Naive thymus-derived CD4-positive, alpha-beta T cell (primary cell): Measurements from ENCODE around the gene RANBP1. TPM values are rescaled to one million over a fixed set of nuclear protein-coding genes. Genes with fewer than 3 reads are reported as not detected.

ENCODE experiments used
- ATAC-seq: fragments of 150-1000 bp; cut with Tn5 transposase; 2 replicates; pipeline ENCODE4 v1.10.0; 2021; ENCODE audit warnings: mild to moderate bottlenecking, moderate library complexity
- CTCF ChIA-PET: fragments of 350-600 bp; sonication (Branson Sonifier 250); formaldehyde crosslinking; loops from one replicate; lab custom pipeline; 2021; ENCODE audit warnings: antibody characterized with exemption; lab: Charles Lee
- POLR2A ChIA-PET: fragments of 350-600 bp; sonication (Branson Sonifier 250); formaldehyde crosslinking; loops from one replicate; lab custom pipeline; 2021; ENCODE audit warnings: antibody characterized with exemption, inconsistent platforms; lab: Charles Lee
- DNase-seq, 9 donors: peaks; one replicate each; pipeline versions ENCODE4 v3.0.0 to v3.0.0-alpha.2; 2020 to 2022; ENCODE audit warnings: mixed read lengths in 1 of 9
- H3K27ac ChIP-seq: one replicate; pipeline ENCODE4 v1.7.0; 2013; ENCODE audit warnings: mild to moderate bottlenecking, low read depth, low read length, moderate library complexity
- H3K27me3 ChIP-seq, 2 donors: one replicate each; pipeline ENCODE4 v1.7.0; 2013; ENCODE audit warnings: low read length in 2 of 2, mild to moderate bottlenecking in 2 of 2, moderate library complexity in 2 of 2; ENCODE audit not compliant: control insufficient read depth in 2 of 2, insufficient read depth in 2 of 2
- H3K36me3 ChIP-seq, 3 experiments: 1 replicate in 2 of 3; 2 replicates in 1 of 3; pipeline ENCODE4 v1.7.0; 2013; ENCODE audit warnings: low read length in 3 of 3, mild to moderate bottlenecking in 3 of 3, moderate library complexity in 1 of 3; ENCODE audit not compliant: insufficient read depth in 3 of 3, control insufficient read depth in 2 of 3
- H3K4me1 ChIP-seq, 2 donors: one replicate each; pipeline ENCODE4 v1.7.0; 2013; ENCODE audit warnings: low read length in 2 of 2, mild to moderate bottlenecking in 2 of 2, moderate library complexity in 1 of 2; ENCODE audit not compliant: control insufficient read depth in 2 of 2, insufficient read depth in 2 of 2
- H3K4me3 ChIP-seq: 2 replicates; pipeline ENCODE4 v1.7.0; 2013; ENCODE audit warnings: mild to moderate bottlenecking, low read length
- H3K9me3 ChIP-seq, 3 experiments: 1 replicate in 2 of 3; 2 replicates in 1 of 3; pipeline ENCODE4 v1.7.0; 2013; ENCODE audit warnings: low read length in 3 of 3; ENCODE audit not compliant: control insufficient read depth in 2 of 3
- H3K27ac Mint-ChIP-seq, 9 donors: one replicate each; pipeline ENCODE4 v1.8.0; 2020 to 2022; ENCODE audit warnings: mixed read lengths in 9 of 9, mild to moderate bottlenecking in 8 of 9, moderate library complexity in 5 of 9, inconsistent platforms in 2 of 9
- H3K27me3 Mint-ChIP-seq, 5 donors: one replicate each; pipeline ENCODE4 v1.8.0; 2021 to 2022; ENCODE audit warnings: mixed read lengths in 5 of 5, mild to moderate bottlenecking in 1 of 5
- H3K36me3 Mint-ChIP-seq, 5 donors: one replicate each; pipeline ENCODE4 v1.8.0; 2020 to 2022; ENCODE audit warnings: mixed read lengths in 5 of 5, mild to moderate bottlenecking in 3 of 5, inconsistent platforms in 1 of 5
- H3K4me1 Mint-ChIP-seq, 7 donors: one replicate each; pipeline ENCODE4 v1.8.0; 2020 to 2022; ENCODE audit warnings: mixed read lengths in 7 of 7, mild to moderate bottlenecking in 3 of 7, inconsistent platforms in 1 of 7
- H3K4me3 Mint-ChIP-seq, 10 donors: one replicate each; pipeline ENCODE4 v1.8.0; 2020 to 2022; ENCODE audit warnings: mild to moderate bottlenecking in 10 of 10, mixed read lengths in 10 of 10, moderate library complexity in 6 of 10, inconsistent platforms in 2 of 10
- H3K9me3 Mint-ChIP-seq, 11 donors: one replicate each; pipeline ENCODE4 v1.8.0; 2020 to 2022; ENCODE audit warnings: mixed read lengths in 11 of 11, mild to moderate bottlenecking in 4 of 11, inconsistent platforms in 1 of 11, moderate library complexity in 1 of 11
- intact Hi-C, 2 donors: fragments of 100-400 bp; cut with micrococcal nuclease; formaldehyde crosslinking; loops; one replicate each; pipeline ENCODE4 v1.15.1; 2023
- polyA plus RNA-seq, 2 donors: library from polyadenylated mRNA; unstranded; fragments of 300-500 nt; fragmentation: Illumina TruSeq; gene quantifications; one replicate each; pipeline ENCODE4 v1.2.3, GENCODE V29; 2021
- total RNA-seq, 6 experiments: library from RNA in 5 of 6; stranded (reverse) in 5 of 6; gene quantifications; 1 replicate in 5 of 6; 2 replicates in 1 of 6; pipeline ENCODE4 v1.2.3 and lab custom pipeline; 2021 to 2026

Gene RANBP1
- total and polyA plus RNA-seq, 7 experiments from 2014 or later, result 50.4 to 224 (median 75.5) TPM

DNA sequence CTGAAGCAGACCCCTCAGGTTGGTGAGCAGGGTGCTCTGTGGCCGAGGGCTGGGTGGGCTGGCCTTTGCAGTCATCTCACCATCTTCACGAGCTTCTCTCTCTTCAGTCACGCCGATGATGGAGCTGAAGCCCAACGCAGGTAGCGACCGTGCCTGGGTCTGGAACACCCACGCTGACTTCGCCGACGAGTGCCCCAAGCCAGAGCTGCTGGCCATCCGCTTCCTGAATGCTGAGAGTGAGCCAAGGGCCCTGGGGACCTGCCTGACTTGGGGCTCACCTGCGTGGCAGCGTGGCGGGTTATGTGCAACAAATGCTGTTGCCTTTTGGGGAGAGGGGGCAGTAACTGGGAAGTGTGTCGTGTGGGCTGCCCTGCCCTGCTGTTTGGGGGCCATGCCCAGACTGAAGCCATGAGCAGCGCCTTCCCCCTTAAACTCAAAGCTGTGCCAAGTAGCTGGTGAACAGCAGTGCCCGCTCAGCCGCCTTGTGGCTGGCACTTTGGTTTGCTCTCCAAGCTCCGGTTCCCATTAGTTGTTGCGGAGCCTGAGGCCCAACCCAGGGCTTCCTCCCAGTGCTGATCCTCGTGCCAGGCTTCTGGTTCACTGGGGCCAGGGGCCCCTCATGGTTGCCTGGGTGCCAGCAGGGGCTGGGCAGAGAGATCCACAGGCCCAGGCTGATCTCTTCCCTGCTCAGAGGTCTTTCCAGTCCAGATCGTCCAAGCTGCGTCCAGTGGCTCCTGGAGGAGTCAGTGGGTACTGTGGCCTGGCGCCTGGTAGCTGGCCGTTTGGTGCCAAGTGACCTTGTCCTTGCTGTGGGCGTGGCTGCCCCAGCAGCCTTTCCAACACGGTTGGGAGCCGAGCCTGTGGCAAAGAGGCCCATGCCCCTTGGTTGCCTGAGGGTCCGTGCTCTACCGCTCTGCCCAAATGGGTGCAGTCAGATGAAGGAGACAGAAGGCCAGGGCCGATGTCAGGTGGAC, 9.6 kb downstream of the RANBP1 start:
- H3K36me3 Mint-ChIP-seq, result peaks cover 0 to 10% (median 5%) of the 10 kb centered on the region in 5 donors
- Histone ChIP-seq H3K27me3 (no peaks in the 10 kb centered on the region), H3K27ac (no peak overlapping the region), H3K36me3 (peaks cover 0 to 62% (median 8%) of the 10 kb centered on the region in 3 experiments), H3K4me1 (peaks cover 5 to 10% of the 10 kb centered on the region in 2 donors), H3K9me3 (no peaks in the 10 kb centered on the region), H3K4me3 (no peak overlapping the region)
- no peak overlapping the region for H3K27ac Mint-ChIP-seq
- no peak overlapping the region for H3K4me3 Mint-ChIP-seq
- peaks cover 0 to 2% (median 0%) of the 10 kb centered on the region in 11 donors for H3K9me3 Mint-ChIP-seq
- DNase-seq (no peak), ATAC-seq (no peak)
- intact Hi-C loops, result no loop called here
- ChIA-PET POLR2A (no interaction called here), CTCF (no interaction called here)
- H3K27me3 Mint-ChIP-seq, result no peaks in the 10 kb centered on the region
- peaks cover 0 to 24% (median 14%) of the 10 kb centered on the region in 7 donors for H3K4me1 Mint-ChIP-seq

DNA sequence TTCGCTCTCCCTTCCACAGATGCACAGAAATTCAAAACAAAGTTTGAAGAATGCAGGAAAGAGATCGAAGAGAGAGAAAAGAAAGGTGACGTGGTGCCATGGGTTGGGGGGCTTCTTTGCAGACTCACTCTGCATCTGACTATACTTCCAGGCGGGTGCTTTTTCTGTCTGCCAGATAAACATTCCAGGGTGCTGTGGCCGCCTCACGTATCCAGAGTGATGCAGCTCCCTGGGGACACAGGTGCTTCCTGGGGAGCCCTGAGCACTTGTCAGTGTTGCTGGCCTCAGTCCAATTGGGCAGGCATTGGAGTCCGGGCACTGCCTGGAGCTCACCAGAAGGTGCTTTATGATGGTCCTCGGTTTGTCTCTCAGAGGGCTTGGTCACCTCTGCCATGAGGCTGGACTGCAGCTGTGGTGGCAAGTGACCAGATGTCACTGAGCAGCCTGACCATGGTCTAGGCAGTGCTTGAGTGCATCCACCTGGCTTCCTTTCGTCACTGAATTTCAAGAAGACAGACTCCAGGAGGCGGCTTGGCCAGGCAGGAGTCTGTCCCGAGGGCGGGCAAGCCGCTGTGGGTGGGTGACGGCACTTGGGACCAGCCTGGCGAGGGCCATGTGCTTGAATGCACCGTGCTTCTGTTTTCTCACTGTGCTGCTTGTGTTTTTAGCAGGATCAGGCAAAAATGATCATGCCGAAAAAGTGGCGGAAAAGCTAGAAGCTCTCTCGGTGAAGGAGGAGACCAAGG, 10.6 kb downstream of the RANBP1 start:
- Mint-ChIP-seq H3K27ac (no peak overlapping the region), H3K4me3 (no peak overlapping the region), H3K36me3 (peaks cover 0 to 10% (median 5%) of the 10 kb centered on the region in 5 donors), H3K9me3 (peaks cover 0 to 2% (median 0%) of the 10 kb centered on the region in 11 donors), H3K27me3 (no peaks in the 10 kb centered on the region), H3K4me1 (peaks cover 0 to 18% (median 14%) of the 10 kb centered on the region in 7 donors)
- Histone ChIP-seq H3K4me3 (no peak overlapping the region), H3K4me1 (peaks cover 9 to 13% of the 10 kb centered on the region in 2 donors), H3K9me3 (no peaks in the 10 kb centered on the region), H3K36me3 (peaks cover 0 to 56% (median 8%) of the 10 kb centered on the region in 3 experiments), H3K27me3 (no peaks in the 10 kb centered on the region), H3K27ac (no peak overlapping the region)
- intact Hi-C loops, result no loop called here
- CTCF ChIA-PET, result no interaction called here
- DNase-seq (no peak), ATAC-seq (no peak)
- POLR2A ChIA-PET, result no interaction called here

DNA sequence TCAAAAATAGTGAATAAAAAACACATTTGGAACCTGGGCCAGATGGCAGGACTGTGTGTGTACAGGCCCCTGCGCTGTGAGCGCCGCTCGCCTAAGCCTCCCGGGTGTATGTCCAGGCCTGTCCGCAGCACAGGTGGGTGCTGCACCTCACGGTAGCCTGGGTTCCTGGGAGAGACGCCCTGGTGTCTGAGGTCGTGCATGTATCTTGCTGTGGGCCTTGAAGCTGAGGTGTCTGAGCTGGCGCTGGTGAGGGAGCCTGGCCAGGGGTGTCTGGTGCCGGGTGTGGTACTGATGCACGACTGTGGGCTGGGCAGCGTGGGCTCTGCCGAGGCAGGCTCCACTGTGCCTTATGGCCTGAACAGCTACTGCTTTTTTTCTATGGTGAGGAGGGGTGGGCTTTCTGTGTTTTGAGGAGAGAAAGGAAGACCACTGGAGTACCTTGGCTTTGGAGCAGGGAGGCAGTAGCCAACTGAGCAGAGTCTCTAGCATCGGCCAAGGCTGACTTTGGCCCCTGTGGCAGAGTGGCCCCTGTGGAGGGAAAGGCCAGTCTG, 11.5 kb downstream of the RANBP1 start:
- intact Hi-C loops, result no loop called here
- DNase-seq (no peak), ATAC-seq (no peak)
- Histone ChIP-seq H3K9me3 (no peaks in the 10 kb centered on the region), H3K36me3 (peaks cover 0 to 47% (median 5%) of the 10 kb centered on the region in 3 experiments), H3K4me3 (no peak overlapping the region), H3K27ac (no peak overlapping the region), H3K27me3 (no peaks in the 10 kb centered on the region), H3K4me1 (peaks cover 11 to 13% of the 10 kb centered on the region in 2 donors)
- ChIA-PET CTCF (interaction anchor here (1.0 kb wide), 1 partner anchor 24 kb away, joined by 3 read pairs; no protein-coding TSS in a partner anchor), POLR2A (no interaction called here)
- H3K9me3 Mint-ChIP-seq, result peaks cover 0 to 2% (median 0%) of the 10 kb centered on the region in 11 donors
- H3K4me1 Mint-ChIP-seq, result peaks cover 0 to 16% (median 9%) of the 10 kb centered on the region in 7 donors
- H3K27ac Mint-ChIP-seq, result peak overlapping the region in 4 of 9 donors; percentile 17 to 78 (median 26)
- H3K4me3 Mint-ChIP-seq, result no peak overlapping the region
- peaks cover 0 to 6% (median 5%) of the 10 kb centered on the region in 5 donors for H3K36me3 Mint-ChIP-seq
- no peaks in the 10 kb centered on the region for H3K27me3 Mint-ChIP-seq

DNA sequence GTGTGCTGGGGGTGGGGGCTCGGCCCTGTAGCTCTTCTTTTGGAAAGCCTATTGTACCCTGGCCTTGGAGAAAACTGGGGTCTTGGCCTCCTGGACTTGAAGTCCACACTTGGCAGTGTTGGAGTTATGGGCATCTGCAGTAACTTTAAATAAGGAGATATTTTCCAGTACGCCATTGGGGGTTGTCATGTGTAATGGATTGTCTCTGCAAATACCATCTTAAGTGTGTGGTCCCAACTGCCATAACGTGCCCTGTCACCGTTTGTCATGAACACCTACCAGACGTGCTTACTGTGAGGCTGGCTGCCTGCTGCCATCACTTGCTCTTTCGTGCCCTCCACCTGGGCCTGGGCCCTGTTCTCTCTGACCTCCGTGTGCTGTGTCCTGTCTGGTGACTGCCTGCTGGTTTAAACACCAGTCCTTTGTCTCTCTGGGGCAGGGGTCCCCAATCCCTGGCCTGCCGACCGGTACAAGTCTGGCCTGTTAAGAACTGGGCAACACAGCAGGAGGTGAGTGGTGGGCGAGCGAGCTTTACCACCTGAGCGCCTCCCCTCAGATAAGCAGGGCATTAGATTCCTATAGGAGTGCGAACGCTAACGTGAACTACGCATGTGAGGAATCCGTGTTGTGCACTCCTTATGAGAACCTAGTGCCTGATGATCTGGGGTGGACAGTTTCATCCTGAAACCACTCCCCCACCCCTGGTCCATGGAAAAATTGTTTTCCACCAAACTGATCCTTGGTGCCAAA, 12.1 kb downstream of the RANBP1 start:
- H3K4me1 ChIP-seq, result peaks cover 17 to 19% of the 10 kb centered on the region in 2 donors
- Mint-ChIP-seq H3K36me3 (peaks cover 0 to 6% (median 4%) of the 10 kb centered on the region in 5 donors), H3K9me3 (peaks cover 0 to 2% (median 0%) of the 10 kb centered on the region in 11 donors), H3K4me1 (peaks cover 0 to 19% (median 13%) of the 10 kb centered on the region in 7 donors), H3K4me3 (no peak overlapping the region), H3K27ac (peak overlapping the region in 7 of 9 donors; percentile 9 to 78 (median 28)), H3K27me3 (no peaks in the 10 kb centered on the region)
- no peaks in the 10 kb centered on the region for H3K27me3 ChIP-seq
- DNase-seq (no peak), ATAC-seq (no peak)
- intact Hi-C loops, result no loop called here
- H3K9me3 ChIP-seq, result no peaks in the 10 kb centered on the region
- POLR2A ChIA-PET, result no interaction called here
- peak overlapping the region; percentile 33 for H3K27ac ChIP-seq
- H3K4me3 ChIP-seq, result no peak overlapping the region
- H3K36me3 ChIP-seq, result peaks cover 0 to 41% (median 5%) of the 10 kb centered on the region in 3 experiments
- CTCF ChIA-PET, result interaction anchor here (0.6 to 1.0 kb wide), 4 partner anchors 24 to 290 kb away, joined by 3 read pairs; no protein-coding TSS in a partner anchor

- Mint-ChIP-seq H3K4me3 (no peak overlapping the region), H3K27ac (peak overlapping the region in 5 of 9 donors; percentile 25 to 87 (median 51)), H3K36me3 (peaks cover 0 to 6% (median 4%) of the 10 kb centered on the region in 5 donors), H3K4me1 (peaks cover 0 to 24% (median 18%) of the 10 kb centered on the region in 7 donors), H3K9me3 (peaks cover 0 to 2% (median 0%) of the 10 kb centered on the region in 11 donors), H3K27me3 (no peaks in the 10 kb centered on the region)
- Histone ChIP-seq H3K9me3 (no peaks in the 10 kb centered on the region), H3K36me3 (peaks cover 0 to 36% (median 5%) of the 10 kb centered on the region in 3 experiments), H3K4me3 (no peak overlapping the region), H3K4me1 (peaks cover 19 to 20% of the 10 kb centered on the region in 2 donors), H3K27me3 (no peaks in the 10 kb centered on the region), H3K27ac (peak overlapping the region; percentile 33)
- no peak for ATAC-seq
- ChIA-PET CTCF (interaction anchor here (0.6 to 0.8 kb wide), 3 partner anchors 28 to 290 kb away, joined by 3 read pairs; no protein-coding TSS in a partner anchor), POLR2A (interaction anchor here (3.1 kb wide), 1 partner anchor 10 kb away, joined by 29 read pairs; the partner anchor contains the start of gene TRMT2A)
- intact Hi-C loops, result no loop called here
- no peak for DNase-seq
These were observed 12.7 kb downstream of the RANBP1 start for GRCh38 chr22:20128619-20128901.
